H1 (cell line): ENCODE measurements around the gene SUCNR1. TPM values are rescaled to one million over a fixed set of nuclear protein-coding genes. Genes with fewer than 3 reads are reported as not detected.

Experiments
- CTCF ChIA-PET: fragments of 300-600 bp; sonication (Branson Sonifier 250); formaldehyde crosslinking; loops from one replicate; lab custom pipeline; 2021; ENCODE audit not compliant: partially characterized antibody; lab: Charles Lee
- POLR2A ChIA-PET: fragments of 300-600 bp; sonication (Branson Sonifier 250); formaldehyde crosslinking; loops from one replicate; lab custom pipeline; 2021; ENCODE audit warnings: inconsistent platforms; ENCODE audit not compliant: partially characterized antibody; lab: Charles Lee
- DNase-seq, 2 experiments: peaks; one replicate each; pipeline versions ENCODE4 v3.0.0 to v3.0.0-alpha.2; 2010 to 2022; ENCODE audit warnings: low spot score in 2 of 2, low read depth in 1 of 2, mixed read lengths in 1 of 2
- FAIRE-seq: peaks from 2 replicates; lab custom pipeline; 2011; peaks lifted over from hg19 to GRCh38; lab: Jason Lieb, UNC
- H2AFZ ChIP-seq: 2 replicates; pipeline ENCODE4 v1.8.1; 2012; ENCODE audit warnings: low read length, inconsistent platforms
- H2AK5ac ChIP-seq: 2 replicates; pipeline ENCODE4 v1.6.1; 2013; ENCODE audit warnings: low read depth, low read length
- H2BK120ac ChIP-seq: replicated peaks from 2 replicates; pipeline ENCODE3; 2013; ENCODE audit warnings: low read depth, low read length, inconsistent platforms
- H2BK12ac ChIP-seq: 2 replicates; pipeline ENCODE4 v1.6.1; 2013; ENCODE audit warnings: low read depth, low read length
- H2BK15ac ChIP-seq: 2 replicates; pipeline ENCODE4 v1.6.1; 2013; ENCODE audit warnings: low read length
- H2BK20ac ChIP-seq: 2 replicates; pipeline ENCODE4 v1.6.1; 2013; ENCODE audit warnings: low read length
- H2BK5ac ChIP-seq: 2 replicates; pipeline ENCODE4 v1.6.1; 2013; ENCODE audit warnings: low read depth, low read length
- H3K14ac ChIP-seq: 2 replicates; pipeline ENCODE4 v1.6.1; 2013; ENCODE audit warnings: inconsistent platforms; ENCODE audit not compliant: insufficient read length
- H3K18ac ChIP-seq: 2 replicates; pipeline ENCODE4 v1.6.1; 2013; ENCODE audit warnings: low read length; ENCODE audit errors: extremely low read depth
- H3K23ac ChIP-seq: 2 replicates; pipeline ENCODE4 v1.6.1; 2013; ENCODE audit warnings: inconsistent platforms; ENCODE audit not compliant: insufficient read length
- H3K23me2 ChIP-seq: 2 replicates; pipeline ENCODE4 v1.6.1; 2013; ENCODE audit warnings: low read depth, low read length
- H3K27ac ChIP-seq: 2 replicates; pipeline ENCODE4 v1.6.1; 2011; ENCODE audit warnings: low read depth, low read length, inconsistent platforms
- H3K27me3 ChIP-seq, 4 experiments: replicated peaks in 1 of 4; 1 replicate in 1 of 4; 2 replicates in 3 of 4; pipeline versions ENCODE4 v1.6.1 to v1.8.1; 2011 to 2013; ENCODE audit warnings: low read length in 3 of 4, mild to moderate bottlenecking in 3 of 4, inconsistent platforms in 2 of 4, mixed read lengths in 2 of 4, moderate library complexity in 1 of 4; ENCODE audit not compliant: control insufficient read depth in 3 of 4, insufficient read depth in 3 of 4; ENCODE audit errors: extremely low read depth in 1 of 4
- H3K36me3 ChIP-seq, 4 experiments: 2 replicates each; pipeline versions ENCODE4 v1.6.1 to v1.8.1; 2011 to 2013; ENCODE audit warnings: mild to moderate bottlenecking in 4 of 4, low read length in 3 of 4, moderate library complexity in 2 of 4, control low read depth in 1 of 4, inconsistent platforms in 1 of 4; ENCODE audit not compliant: insufficient read depth in 4 of 4, control insufficient read depth in 2 of 4
- H3K4ac ChIP-seq: replicated peaks from 2 replicates; pipeline ENCODE3; 2013; ENCODE audit warnings: low read length, low read depth, mixed read lengths, inconsistent platforms; ENCODE audit not compliant: insufficient read length
- H3K4me1 ChIP-seq, 4 experiments: replicated peaks in 1 of 4; 1 replicate in 1 of 4; 2 replicates in 3 of 4; pipeline versions ENCODE4 v1.6.1 to v1.8.1; 2011 to 2013; ENCODE audit warnings: low read length in 3 of 4, inconsistent platforms in 2 of 4, mixed read lengths in 1 of 4; ENCODE audit not compliant: insufficient read depth in 4 of 4, control insufficient read depth in 3 of 4
- H3K4me2 ChIP-seq, 2 experiments: 2 replicates each; pipeline versions ENCODE4 v1.6.1 to v1.8.1; 2011 to 2013; ENCODE audit warnings: low read depth in 2 of 2, low read length in 2 of 2, control low read depth in 1 of 2, inconsistent platforms in 1 of 2, mild to moderate bottlenecking in 1 of 2; ENCODE audit not compliant: insufficient read depth in 1 of 2
- H3K4me3 ChIP-seq, 4 experiments: fragments of 200-600, 300-600 bp in 1 of 4; sonication (generic), shearing (Covaris generic), sonication (Bioruptor Twin) in 1 of 4; 2 replicates each; pipeline versions ENCODE4 v1.5.1 to v1.8.1; 2011 to 2016; ENCODE audit warnings: low read length in 4 of 4, low read depth in 3 of 4, control low read depth in 2 of 4, inconsistent platforms in 2 of 4, mild to moderate bottlenecking in 2 of 4, mixed read lengths in 1 of 4, moderate library complexity in 1 of 4; ENCODE audit not compliant: insufficient read depth in 2 of 4; ENCODE audit errors: extremely low read depth in 1 of 4
- H3K56ac ChIP-seq: replicated peaks from 2 replicates; pipeline ENCODE3; 2013; ENCODE audit warnings: low read depth, mild to moderate bottlenecking, mixed read lengths, low read length, inconsistent platforms; ENCODE audit not compliant: insufficient read length
- H3K79me1 ChIP-seq: 2 replicates; pipeline ENCODE4 v1.6.1; 2013; ENCODE audit warnings: low read depth, low read length, control low read depth
- H3K79me2 ChIP-seq, 2 experiments: 2 replicates each; pipeline versions ENCODE4 v1.6.1 to v1.8.1; 2012 to 2013; ENCODE audit warnings: low read length in 2 of 2, mild to moderate bottlenecking in 2 of 2, inconsistent platforms in 1 of 2; ENCODE audit not compliant: insufficient read depth in 2 of 2, control insufficient read depth in 1 of 2
- H3K9ac ChIP-seq, 4 experiments: replicated peaks in 1 of 4; 1 replicate in 1 of 4; 2 replicates in 3 of 4; pipeline versions ENCODE4 v1.6.1 to v1.8.1; 2011 to 2013; ENCODE audit warnings: low read depth in 3 of 4, low read length in 3 of 4, control low read depth in 2 of 4, mild to moderate bottlenecking in 2 of 4, moderate library complexity in 2 of 4, inconsistent platforms in 1 of 4; ENCODE audit errors: extremely low read depth in 1 of 4
- H3K9me3 ChIP-seq, 2 experiments: 2 replicates each; pipeline versions ENCODE4 v1.6.1 to v1.8.1; 2012 to 2013; ENCODE audit warnings: mild to moderate bottlenecking in 2 of 2, moderate library complexity in 2 of 2, control low read depth in 1 of 2, inconsistent platforms in 1 of 2, low read depth in 1 of 2, low read length in 1 of 2, mixed read lengths in 1 of 2; ENCODE audit not compliant: insufficient read depth in 2 of 2
- H4K20me1 ChIP-seq, 2 experiments: replicated peaks in 1 of 2; 2 replicates each; pipeline versions ENCODE3 to v1.8.1; 2011 to 2013; ENCODE audit warnings: inconsistent platforms in 2 of 2, low read length in 2 of 2, mild to moderate bottlenecking in 1 of 2; ENCODE audit not compliant: insufficient read depth in 2 of 2, control insufficient read depth in 1 of 2
- H4K5ac ChIP-seq: 2 replicates; pipeline ENCODE4 v1.6.1; 2013; ENCODE audit warnings: low read length, low read depth, mixed read lengths, inconsistent platforms; ENCODE audit not compliant: insufficient read length
- H4K8ac ChIP-seq: 2 replicates; pipeline ENCODE4 v1.8.0; 2013; ENCODE audit warnings: mild to moderate bottlenecking, moderate library complexity, low read length, inconsistent platforms; ENCODE audit not compliant: insufficient read depth; ENCODE audit errors: extremely low read depth
- H4K91ac ChIP-seq: replicated peaks from 2 replicates; pipeline ENCODE3; 2013; ENCODE audit warnings: low read length, mixed read lengths, inconsistent platforms; ENCODE audit not compliant: insufficient read length
- WGBS, 2 experiments: shearing (Covaris generic) in 1 of 2; methylation state at CpG; one replicate each; pipeline versions ENCODE4 v1.1.6 to v1.1.7; 2013 to 2015; ENCODE audit warnings: low lambda C conversion rate in 2 of 2, mixed read lengths in 2 of 2, inconsistent platforms in 1 of 2, low coverage in 1 of 2, missing lambda C conversion rate in 1 of 2; ENCODE audit not compliant: insufficient replicate concordance in 2 of 2, insufficient coverage in 1 of 2, insufficient read length in 1 of 2; ENCODE audit errors: extremely low coverage in 1 of 2, missing lambda C conversion rate in 1 of 2; 5-methylcytosine and 5-hydroxymethylcytosine counted together
- polyA plus RNA-seq, 7 experiments: library from polyadenylated mRNA; depleted of rRNA in 3 of 7; stranded (reverse) in 5 of 7; unstranded in 2 of 7; fragments of >200 nt in 5 of 7; fragments of 200-250 nt in 2 of 7; gene quantifications; 1 replicate in 5 of 7; 2 replicates in 1 of 7; 4 replicates in 1 of 7; pipeline versions ENCODE4 v1.2.1 to v1.2.3, GENCODE V29; 2011 to 2013; ENCODE audit warnings: missing spikeins in 2 of 7, mixed read lengths in 2 of 7
- total RNA-seq: library from RNA; stranded (reverse); fragmentation: NEBNext Ultra II Directional; extraction: Animal tissue kit (Norgen Biotek cat#: 25700); gene quantifications from 2 replicates; pipeline ENCODE4 v1.2.1, GENCODE V29; 2021

Gene SUCNR1
- total and polyA plus RNA-seq, 2 of the 8 experiments (the other 6 are each of a cell fraction or from before 2014, with no cell fraction given), result not detected

DNA sequence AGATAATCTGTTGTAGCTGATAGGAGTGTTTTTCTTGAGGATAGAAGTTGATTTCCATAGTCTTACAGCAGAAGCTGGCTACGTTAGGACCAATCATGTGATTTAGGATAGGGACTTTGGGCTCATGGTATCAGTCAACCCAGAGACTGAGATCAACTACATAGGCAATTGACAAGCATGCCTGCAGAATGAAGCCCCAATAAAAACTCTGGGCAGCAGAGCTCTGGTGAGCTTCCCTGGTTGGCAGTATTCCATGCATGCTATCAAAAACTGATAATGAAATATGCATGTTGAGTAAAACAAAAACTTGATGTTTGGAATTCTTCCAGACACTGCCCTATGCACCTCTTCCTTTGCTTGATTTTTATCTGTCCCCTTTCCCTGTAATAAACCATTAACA, 38.0 kb downstream of the SUCNR1 start:
- Histone ChIP-seq H3K4ac (no peak overlapping the region), H2AK5ac (no peak overlapping the region), H3K4me2 (no peak overlapping the region), H3K23ac (no peak overlapping the region), H4K5ac (no peak overlapping the region), H3K56ac (no peak overlapping the region), H4K8ac (no peak overlapping the region), H3K4me1 (no peaks in the 10 kb centered on the region), H2BK15ac (no peak overlapping the region), H3K4me3 (no peak overlapping the region), H3K79me1 (no peaks in the 10 kb centered on the region), H3K79me2 (no peaks in the 10 kb centered on the region), H3K18ac (no peak overlapping the region), H3K36me3 (no peaks in the 10 kb centered on the region), H3K9me3 (no peaks in the 10 kb centered on the region), H3K23me2 (no peaks in the 10 kb centered on the region), H3K9ac (no peak overlapping the region), H3K27me3 (no peaks in the 10 kb centered on the region), H2AFZ (no peak overlapping the region), H3K27ac (no peak overlapping the region), H2BK5ac (no peak overlapping the region), H4K20me1 (no peaks in the 10 kb centered on the region), H4K91ac (no peak overlapping the region), H2BK20ac (no peak overlapping the region), H2BK120ac (no peak overlapping the region), H2BK12ac (no peak overlapping the region), H3K14ac (no peak overlapping the region)
- POLR2A ChIA-PET, result no interaction called here
- FAIRE-seq (no peak), DNase-seq (no peak)
- WGBS, 2 experiments, result 95% methylated on average over 1 of the region's 1 CpG; no CpG with 5 or more reads in 1 of the 2 experiments
- CTCF ChIA-PET, result interaction anchor here (0.8 kb wide), 1 partner anchor 9 kb away, joined by 3 read pairs; no protein-coding TSS in a partner anchor
